Measurements from ENCODE around the gene BRD1.

The BRD1 gene

DNA sequence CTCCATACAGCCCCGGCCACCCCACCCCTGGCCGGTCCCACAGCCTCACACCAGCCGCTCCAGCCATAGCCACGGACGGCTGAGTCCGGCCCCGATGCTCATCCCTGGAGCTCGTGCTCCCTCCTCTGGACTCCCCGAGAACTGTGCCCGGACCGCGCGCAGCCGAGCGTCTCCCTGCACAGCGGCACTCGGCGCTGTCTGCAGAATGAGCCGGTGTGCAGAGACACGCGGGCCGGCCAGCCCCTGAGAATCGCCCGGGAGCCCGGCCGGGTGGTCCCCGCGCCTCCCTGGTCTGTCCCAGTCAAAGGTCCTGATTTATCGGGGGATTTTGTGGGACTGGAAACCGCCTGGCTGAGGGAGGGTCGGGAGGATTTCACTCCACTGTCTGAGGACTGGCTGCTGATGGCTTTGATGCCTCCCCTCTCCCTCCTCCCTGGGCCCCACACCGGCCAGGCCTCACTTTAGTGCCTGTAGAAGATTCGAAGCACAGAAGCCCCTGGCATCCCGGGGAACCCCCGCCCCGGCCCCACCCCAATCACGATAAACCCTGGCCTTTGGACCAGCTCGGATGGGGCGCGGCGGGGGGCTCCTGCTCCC is 102.7 kb downstream of the BRD1 start:
- Histone ChIP-seq H3K27me3 (ENCODE audit: insufficient read depth, poor library complexity, severe bottlenecking) (peaks cover 48% of the 10 kb centered on the region), H3K27ac (replicated peaks) (no peak overlapping the region), H3K4me3 (replicated peaks; ENCODE audit: insufficient read depth, low read length) (peak overlapping the region; percentile 49)
- DNase-seq (ENCODE audit: low read depth in 1 of 2, low spot score in 1 of 2), result peak; percentile 24 to 76
- TF ChIP-seq, protein P1, sequence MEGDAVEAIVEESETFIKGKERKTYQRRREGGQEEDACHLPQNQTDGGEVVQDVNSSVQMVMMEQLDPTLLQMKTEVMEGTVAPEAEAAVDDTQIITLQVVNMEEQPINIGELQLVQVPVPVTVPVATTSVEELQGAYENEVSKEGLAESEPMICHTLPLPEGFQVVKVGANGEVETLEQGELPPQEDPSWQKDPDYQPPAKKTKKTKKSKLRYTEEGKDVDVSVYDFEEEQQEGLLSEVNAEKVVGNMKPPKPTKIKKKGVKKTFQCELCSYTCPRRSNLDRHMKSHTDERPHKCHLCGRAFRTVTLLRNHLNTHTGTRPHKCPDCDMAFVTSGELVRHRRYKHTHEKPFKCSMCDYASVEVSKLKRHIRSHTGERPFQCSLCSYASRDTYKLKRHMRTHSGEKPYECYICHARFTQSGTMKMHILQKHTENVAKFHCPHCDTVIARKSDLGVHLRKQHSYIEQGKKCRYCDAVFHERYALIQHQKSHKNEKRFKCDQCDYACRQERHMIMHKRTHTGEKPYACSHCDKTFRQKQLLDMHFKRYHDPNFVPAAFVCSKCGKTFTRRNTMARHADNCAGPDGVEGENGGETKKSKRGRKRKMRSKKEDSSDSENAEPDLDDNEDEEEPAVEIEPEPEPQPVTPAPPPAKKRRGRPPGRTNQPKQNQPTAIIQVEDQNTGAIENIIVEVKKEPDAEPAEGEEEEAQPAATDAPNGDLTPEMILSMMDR (IDR thresholded peaks at IDR 0.05; ENCODE audit: insufficient read depth, low read length), result peak; percentile 62
- TF ChIP-seq GABPA (IDR thresholded peaks at IDR 0.05; ENCODE audit: low read depth), result no peak

DNA sequence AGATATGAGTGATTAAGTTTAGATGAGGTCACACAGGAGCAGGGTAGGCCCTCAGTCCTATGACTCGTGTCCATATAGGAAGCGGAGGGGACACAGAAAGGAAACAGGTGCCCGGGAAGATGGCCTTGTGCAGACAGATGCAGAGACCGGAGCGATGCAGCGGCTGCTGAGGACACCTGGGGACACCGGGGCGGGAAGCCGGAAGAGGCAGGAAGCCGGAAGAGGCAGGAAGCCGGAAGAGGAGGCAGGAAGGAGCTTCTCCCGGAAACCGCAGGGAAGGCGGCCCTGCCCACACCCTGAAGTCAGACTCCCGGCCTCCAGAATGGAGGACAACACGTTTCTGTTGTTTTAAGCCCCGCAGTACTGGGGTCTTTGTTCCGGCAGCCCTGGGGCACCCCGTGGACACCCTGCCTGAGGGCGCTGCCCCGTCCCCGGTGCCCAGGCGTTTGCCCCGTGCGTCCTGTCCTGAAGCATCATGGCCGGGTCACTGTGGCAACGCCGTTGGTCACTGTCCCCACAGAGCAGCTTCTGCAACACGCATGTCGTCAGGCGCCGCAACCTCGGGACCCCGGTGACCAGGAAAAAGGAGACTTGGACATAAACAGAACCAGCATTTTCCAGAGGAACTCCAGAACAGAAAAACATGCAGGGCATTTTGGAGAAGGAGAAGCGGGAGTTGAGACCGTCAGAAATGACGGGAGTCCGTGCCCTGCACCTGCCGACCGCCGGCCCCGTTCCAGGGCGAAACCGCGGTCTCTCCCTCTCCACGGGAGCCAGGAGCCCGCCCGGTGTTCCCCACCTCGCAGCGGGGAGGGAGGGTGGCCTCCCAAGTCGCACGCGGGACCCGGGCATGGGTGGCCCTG is 103.4 kb downstream of the BRD1 start:
- DNase-seq (ENCODE audit: low read depth in 1 of 2, low spot score in 1 of 2), result peak; percentile 29 to 30
- peaks cover 48% of the 10 kb centered on the region for H3K27me3 ChIP-seq (ENCODE audit: insufficient read depth, poor library complexity, severe bottlenecking)
- H3K27ac ChIP-seq (replicated peaks), result no peak overlapping the region

DNA sequence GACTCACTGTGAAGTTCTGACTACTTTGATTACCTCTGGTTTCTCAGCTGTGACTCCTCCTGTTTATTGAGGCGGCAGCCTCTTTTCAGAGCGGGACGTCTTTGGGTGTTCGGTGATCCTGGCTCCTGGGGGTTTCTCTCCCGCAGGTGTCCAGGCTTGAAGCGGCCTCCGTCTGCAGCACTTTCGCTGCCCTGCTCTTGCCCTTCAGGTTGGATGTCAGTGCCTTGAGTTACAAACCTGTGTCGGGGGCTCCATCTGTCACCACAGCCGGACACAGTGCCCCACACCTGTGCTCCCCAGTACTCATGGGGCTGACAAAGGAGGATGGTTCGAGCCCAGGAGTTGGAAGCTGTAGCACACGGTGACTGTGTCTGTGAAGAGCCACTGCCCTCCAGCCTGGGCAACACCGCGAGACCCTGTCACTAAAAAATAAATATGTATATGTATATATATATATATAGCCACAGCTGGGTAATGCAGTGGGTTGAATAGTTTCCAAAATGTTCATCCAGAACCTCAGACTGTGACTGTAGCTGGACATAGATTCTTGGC is 104.1 kb downstream of the BRD1 start:
- no peak for DNase-seq (ENCODE audit: low read depth in 1 of 2, low spot score in 1 of 2)
- TF ChIP-seq GABPA (IDR thresholded peaks at IDR 0.05; ENCODE audit: low read depth), result no peak
- no peak for TF ChIP-seq POLR2AphosphoS5 (IDR thresholded peaks at IDR 0.05; ENCODE audit: low read depth)
- TF ChIP-seq SPI1 (IDR thresholded peaks at IDR 0.05; ENCODE audit: borderline replicate concordance, low read depth), result no peak
- TF ChIP-seq, protein P1 (IDR thresholded peaks at IDR 0.05; ENCODE audit: insufficient read depth, low read length), result no peak
- TF ChIP-seq, protein P2, sequence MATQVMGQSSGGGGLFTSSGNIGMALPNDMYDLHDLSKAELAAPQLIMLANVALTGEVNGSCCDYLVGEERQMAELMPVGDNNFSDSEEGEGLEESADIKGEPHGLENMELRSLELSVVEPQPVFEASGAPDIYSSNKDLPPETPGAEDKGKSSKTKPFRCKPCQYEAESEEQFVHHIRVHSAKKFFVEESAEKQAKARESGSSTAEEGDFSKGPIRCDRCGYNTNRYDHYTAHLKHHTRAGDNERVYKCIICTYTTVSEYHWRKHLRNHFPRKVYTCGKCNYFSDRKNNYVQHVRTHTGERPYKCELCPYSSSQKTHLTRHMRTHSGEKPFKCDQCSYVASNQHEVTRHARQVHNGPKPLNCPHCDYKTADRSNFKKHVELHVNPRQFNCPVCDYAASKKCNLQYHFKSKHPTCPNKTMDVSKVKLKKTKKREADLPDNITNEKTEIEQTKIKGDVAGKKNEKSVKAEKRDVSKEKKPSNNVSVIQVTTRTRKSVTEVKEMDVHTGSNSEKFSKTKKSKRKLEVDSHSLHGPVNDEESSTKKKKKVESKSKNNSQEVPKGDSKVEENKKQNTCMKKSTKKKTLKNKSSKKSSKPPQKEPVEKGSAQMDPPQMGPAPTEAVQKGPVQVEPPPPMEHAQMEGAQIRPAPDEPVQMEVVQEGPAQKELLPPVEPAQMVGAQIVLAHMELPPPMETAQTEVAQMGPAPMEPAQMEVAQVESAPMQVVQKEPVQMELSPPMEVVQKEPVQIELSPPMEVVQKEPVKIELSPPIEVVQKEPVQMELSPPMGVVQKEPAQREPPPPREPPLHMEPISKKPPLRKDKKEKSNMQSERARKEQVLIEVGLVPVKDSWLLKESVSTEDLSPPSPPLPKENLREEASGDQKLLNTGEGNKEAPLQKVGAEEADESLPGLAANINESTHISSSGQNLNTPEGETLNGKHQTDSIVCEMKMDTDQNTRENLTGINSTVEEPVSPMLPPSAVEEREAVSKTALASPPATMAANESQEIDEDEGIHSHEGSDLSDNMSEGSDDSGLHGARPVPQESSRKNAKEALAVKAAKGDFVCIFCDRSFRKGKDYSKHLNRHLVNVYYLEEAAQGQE (IDR thresholded peaks at IDR 0.05; ENCODE audit: insufficient replicate concordance, low read depth), result no peak
- H3K4me3 ChIP-seq (replicated peaks; ENCODE audit: insufficient read depth, low read length), result no peak overlapping the region
- H3K27ac ChIP-seq (replicated peaks), result no peak overlapping the region
- H3K27me3 ChIP-seq (ENCODE audit: insufficient read depth, poor library complexity, severe bottlenecking), result peaks cover 44% of the 10 kb centered on the region

More for the DNA sequence above, 103.4 kb downstream of the BRD1 start:
- H3K4me3 ChIP-seq (replicated peaks; ENCODE audit: insufficient read depth, low read length), result peak overlapping the region; percentile 49
- TF ChIP-seq GABPA (IDR thresholded peaks at IDR 0.05; ENCODE audit: low read depth) (no peak), POLR2AphosphoS5 (IDR thresholded peaks at IDR 0.05; ENCODE audit: low read depth) (no peak), SPI1 (IDR thresholded peaks at IDR 0.05; ENCODE audit: borderline replicate concordance, low read depth) (no peak)
- TF ChIP-seq, protein P1 (IDR thresholded peaks at IDR 0.05; ENCODE audit: insufficient read depth, low read length), result no peak
- TF ChIP-seq, protein P2 (IDR thresholded peaks at IDR 0.05; ENCODE audit: insufficient replicate concordance, low read depth), result no peak
